ENCODE results near the gene CARM1.

DNA sequence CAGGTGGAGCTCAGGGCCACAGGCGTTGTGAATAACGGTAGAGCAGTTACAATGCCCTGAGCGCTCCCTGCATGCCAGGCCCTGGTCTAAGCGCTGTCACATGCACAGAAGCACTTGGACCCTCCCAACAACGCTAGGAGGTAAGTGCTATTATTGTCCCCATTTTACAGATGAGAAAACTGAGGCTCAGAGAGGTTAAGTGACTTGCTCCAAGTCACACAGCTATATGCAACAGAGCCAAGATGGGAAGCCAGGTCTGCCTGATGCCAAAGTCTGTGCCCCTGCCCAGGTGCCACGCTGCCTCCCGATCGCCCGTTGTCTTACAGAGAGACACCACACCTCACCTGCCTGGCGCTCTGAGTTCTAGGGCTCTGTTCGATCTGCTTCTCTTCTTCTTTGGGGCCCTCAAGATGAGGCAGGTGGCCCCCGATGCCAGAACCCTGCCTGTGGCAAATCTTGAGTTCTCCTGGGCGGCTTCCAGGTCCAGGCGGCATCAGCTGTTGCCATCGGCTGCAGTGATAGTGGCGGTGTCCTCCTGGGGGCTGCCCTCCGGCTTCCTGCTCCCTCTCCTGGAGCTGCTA lies 37.1 kb downstream of the CARM1 start:
- TF ChIP-seq CEBPZ (IDR thresholded peaks at IDR 0.05; ENCODE audit: low read length) (no peak), CHD4 (IDR thresholded peaks at IDR 0.05; ENCODE audit: borderline replicate concordance, low read length) (peak; percentile 80; the same call in 1 of the 2 replicates), CBX2 (IDR thresholded peaks at IDR 0.05; ENCODE audit: low read depth, low read length) (no peak), CBX2 (CRISPR knock-in tag; IDR thresholded peaks at IDR 0.05; ENCODE audit: low read depth) (no peak), JDP2 (CRISPR knock-in tag; IDR thresholded peaks at IDR 0.05; ENCODE audit: borderline replicate concordance) (no peak), HMGA1 (CRISPR knock-in tag; conservative IDR thresholded peaks at IDR 0.05) (no peak), BHLHE40 (IDR thresholded peaks at IDR 0.05; ENCODE audit: low read length) (no peak), ZNF441 (CRISPR knock-in tag; IDR thresholded peaks at IDR 0.05; ENCODE audit: borderline replicate concordance) (no peak), CREB1 (IDR thresholded peaks at IDR 0.05) (no peak), CREB1 (CRISPR knock-in tag; IDR thresholded peaks at IDR 0.05) (no peak), POLR2AphosphoS5 (IDR thresholded peaks at IDR 0.05; ENCODE audit: low read depth, low read length) (no peak), NCOR1 (IDR thresholded peaks at IDR 0.05; ENCODE audit: borderline replicate concordance, low read length) (no peak), ZBTB38 (CRISPR knock-in tag; IDR thresholded peaks at IDR 0.05) (no peak)
